ENCODE measurements around the gene DHRSX.

- no peak for TF ChIP-seq CTCF (conservative IDR thresholded peaks at IDR 0.05 in 1 of 2, IDR thresholded peaks at IDR 0.05 in 1 of 2; ENCODE audit: extremely low read depth in 1 of 2, insufficient read depth in 1 of 2, low read depth in 1 of 2, low read length in 2 of 2)
- TF ChIP-seq EZH2 (IDR thresholded peaks at IDR 0.05; ENCODE audit: borderline replicate concordance, low read length): no peak
Measured at GRCh38 chrX:2547736-2548135, 47.0 kb upstream of the DHRSX start.
